Effector memory CD8-positive, alpha-beta T cell (primary cell): ENCODE results near the gene PLAU.
A peak's percentile ranks its signal among the peaks of the same experiment; 100 is the strongest.
"Not testable (repeated sequence)": the region's sequence is repeated elsewhere in the genome, so short reads cannot be mapped to it uniquely, and the experiment has no call there.

Source experiments
- ATAC-seq: fragments of 150-1000 bp; cut with Tn5 transposase; replicated peaks from 2 replicates; pipeline ENCODE4 v1.10.0; 2021; ENCODE audit warnings: mild to moderate bottlenecking, moderate library complexity
- DNase-seq, 3 experiments: peaks; one replicate each; pipeline ENCODE4 v3.0.0; 2021
- H3K27ac Mint-ChIP-seq, 2 donors: one replicate each; pipeline ENCODE4 v1.8.0; 2022; ENCODE audit warnings: mild to moderate bottlenecking in 2 of 2, mixed read lengths in 2 of 2, moderate library complexity in 2 of 2
- H3K27me3 Mint-ChIP-seq, 2 donors: one replicate each; pipeline ENCODE4 v1.8.0; 2022; ENCODE audit warnings: mixed read lengths in 2 of 2
- H3K36me3 Mint-ChIP-seq: one replicate; pipeline ENCODE4 v1.8.0; 2022; ENCODE audit warnings: mild to moderate bottlenecking, moderate library complexity, mixed read lengths; ENCODE audit not compliant: insufficient read depth
- H3K4me1 Mint-ChIP-seq, 2 donors: one replicate each; pipeline ENCODE4 v1.8.0; 2022; ENCODE audit warnings: low read depth in 2 of 2, mixed read lengths in 2 of 2
- H3K4me3 Mint-ChIP-seq, 2 donors: one replicate each; pipeline ENCODE4 v1.8.0; 2022; ENCODE audit warnings: mild to moderate bottlenecking in 2 of 2, mixed read lengths in 2 of 2, moderate library complexity in 2 of 2
- H3K9me3 Mint-ChIP-seq, 2 donors: one replicate each; pipeline ENCODE4 v1.8.0; 2022; ENCODE audit warnings: mixed read lengths in 2 of 2

PLAU gene

DNA sequence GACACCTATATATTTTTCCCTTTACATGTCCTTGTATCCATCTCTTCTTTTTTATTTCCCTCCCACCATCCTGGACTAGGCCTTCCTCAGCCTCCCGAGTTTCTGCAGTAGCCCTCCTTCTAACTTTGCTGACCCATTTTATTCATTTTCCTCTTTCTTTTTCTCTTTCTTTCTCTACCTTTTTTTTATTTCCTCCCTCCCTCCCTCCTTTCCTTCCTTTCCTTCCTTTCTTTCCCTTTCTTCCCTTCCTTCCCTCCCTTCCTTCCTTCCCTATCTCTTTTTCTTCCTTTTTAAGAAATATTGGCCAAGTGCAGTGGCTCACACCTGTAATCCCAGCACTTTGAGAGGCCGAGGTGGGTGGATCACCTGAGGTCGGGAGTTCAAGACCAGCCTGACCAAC, 26.9 kb upstream of the PLAU start:
- ATAC-seq (no peak), DNase-seq (no peak)
- H3K27me3 Mint-ChIP-seq: no peaks in the 10 kb centered on the region
- H3K4me3 Mint-ChIP-seq: no peak overlapping the region
- H3K9me3 Mint-ChIP-seq: no peaks in the 10 kb centered on the region
- H3K36me3 Mint-ChIP-seq: no peaks in the 10 kb centered on the region
- H3K4me1 Mint-ChIP-seq: peaks cover 17 to 23% of the 10 kb centered on the region in 2 donors
- no peak overlapping the region for H3K27ac Mint-ChIP-seq

DNA sequence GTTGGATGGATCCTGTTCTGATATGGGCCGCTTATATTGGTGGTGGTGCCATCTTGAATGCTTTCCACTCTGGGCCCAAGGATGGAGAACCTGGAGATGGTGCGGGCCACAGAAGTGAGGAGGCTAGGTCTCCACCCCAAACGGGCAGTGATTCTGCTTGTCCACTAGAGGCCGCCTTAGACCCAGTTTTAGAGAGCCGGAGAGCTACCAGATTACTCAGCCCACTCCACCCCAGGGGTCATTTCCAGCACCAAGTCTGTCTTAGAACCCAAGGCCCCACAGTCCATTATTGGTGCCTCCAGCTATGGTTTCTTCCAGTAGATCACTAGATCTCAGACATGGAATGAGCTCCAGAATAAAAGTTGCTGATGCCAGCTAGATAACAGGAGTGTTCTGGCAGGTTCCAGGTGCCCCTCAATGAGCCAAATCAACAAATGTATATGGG, 24.8 kb upstream of the PLAU start:
- H3K36me3 Mint-ChIP-seq: no peaks in the 10 kb centered on the region
- H3K27ac Mint-ChIP-seq: no peak overlapping the region

DNA sequence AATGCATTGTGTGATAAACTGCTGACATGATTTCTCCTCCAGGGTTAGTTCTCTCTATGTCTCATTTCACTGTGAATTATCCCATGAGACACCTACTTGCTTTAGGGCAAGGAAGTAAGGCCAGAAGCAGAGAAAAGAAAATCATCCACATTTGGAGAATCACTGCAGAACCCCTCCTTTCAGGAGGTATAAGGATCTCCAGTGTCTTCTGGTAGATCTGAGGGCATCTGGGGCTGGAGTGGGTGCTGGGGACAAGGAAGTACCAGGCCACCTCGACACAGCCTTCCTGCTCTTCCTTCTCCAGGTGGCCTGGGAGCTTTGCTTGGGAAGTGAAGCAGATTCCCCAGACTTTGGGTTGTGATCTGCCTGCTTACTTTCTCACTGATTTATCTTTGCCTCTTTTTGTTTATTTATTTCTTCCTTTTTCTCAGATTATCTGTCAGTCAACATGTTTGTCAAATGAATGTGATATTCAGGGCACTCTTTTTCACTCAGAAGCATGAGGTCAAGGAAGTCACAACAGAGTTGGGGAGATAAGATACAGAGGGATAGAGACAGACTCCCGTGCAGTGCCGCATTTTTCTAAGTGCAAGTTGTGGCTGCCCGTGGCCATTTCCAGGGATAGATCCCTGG, 24.2 kb upstream of the PLAU start:
- Mint-ChIP-seq H3K36me3 (no peaks in the 10 kb centered on the region), H3K4me3 (no peak overlapping the region), H3K27ac (no peak overlapping the region), H3K4me1 (peaks cover 7 to 9% of the 10 kb centered on the region in 2 donors), H3K9me3 (no peaks in the 10 kb centered on the region), H3K27me3 (no peaks in the 10 kb centered on the region)
- no peak for ATAC-seq
- DNase-seq: no peak

More for the DNA sequence above, 24.8 kb upstream of the PLAU start:
- Mint-ChIP-seq H3K4me1 (peaks cover 7 to 9% of the 10 kb centered on the region in 2 donors), H3K27me3 (no peaks in the 10 kb centered on the region), H3K4me3 (no peak overlapping the region), H3K9me3 (no peaks in the 10 kb centered on the region)
- DNase-seq (peak; percentile 64 to 67 (median 65)), ATAC-seq (peak; percentile 99)

DNA sequence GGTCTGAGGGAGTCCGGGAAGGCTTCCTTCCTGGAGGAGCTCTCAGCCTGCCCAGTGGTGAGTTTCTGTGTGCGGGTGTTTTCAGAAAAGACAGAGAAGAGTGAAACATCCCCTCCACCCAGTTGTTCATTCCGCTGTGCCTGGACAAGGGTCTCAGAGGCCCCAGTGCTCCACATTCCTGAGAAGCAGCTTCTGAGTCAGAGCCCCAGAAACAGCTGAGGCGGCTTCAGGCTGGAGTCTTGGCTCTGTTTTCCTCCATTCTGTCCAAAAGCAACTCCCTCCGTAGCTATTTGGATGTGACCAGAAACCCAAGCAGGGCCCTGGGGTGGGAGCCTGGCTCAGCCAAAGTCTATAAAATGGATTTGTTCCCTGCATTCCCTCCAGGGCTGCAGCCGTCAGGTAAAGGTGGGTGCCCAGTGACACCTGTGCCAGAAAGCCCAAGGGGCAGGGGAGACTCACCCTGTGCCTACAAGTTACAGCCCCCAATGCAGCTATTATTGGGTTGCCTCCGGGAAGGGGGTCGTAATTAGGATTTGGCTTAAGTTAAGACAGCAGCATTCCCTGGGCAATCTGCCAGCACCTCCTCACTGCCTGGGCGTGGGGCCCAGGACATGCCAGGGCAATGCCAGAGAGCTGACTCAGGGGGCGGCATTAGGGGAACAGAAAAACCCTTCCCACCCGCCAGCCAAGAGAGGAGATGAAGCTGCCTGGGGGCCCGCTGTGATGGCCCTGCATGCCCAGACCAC, 23.5 kb upstream of the PLAU start:
- peaks cover 7 to 9% of the 10 kb centered on the region in 2 donors for H3K4me1 Mint-ChIP-seq
- ATAC-seq (no peak), DNase-seq (no peak)
- peaks cover under 1 to 4% of the 10 kb centered on the region in 2 donors for H3K27me3 Mint-ChIP-seq
- no peaks in the 10 kb centered on the region for H3K36me3 Mint-ChIP-seq
- H3K9me3 Mint-ChIP-seq: no peaks in the 10 kb centered on the region
- no peak overlapping the region for H3K4me3 Mint-ChIP-seq
- no peak overlapping the region for H3K27ac Mint-ChIP-seq

DNA sequence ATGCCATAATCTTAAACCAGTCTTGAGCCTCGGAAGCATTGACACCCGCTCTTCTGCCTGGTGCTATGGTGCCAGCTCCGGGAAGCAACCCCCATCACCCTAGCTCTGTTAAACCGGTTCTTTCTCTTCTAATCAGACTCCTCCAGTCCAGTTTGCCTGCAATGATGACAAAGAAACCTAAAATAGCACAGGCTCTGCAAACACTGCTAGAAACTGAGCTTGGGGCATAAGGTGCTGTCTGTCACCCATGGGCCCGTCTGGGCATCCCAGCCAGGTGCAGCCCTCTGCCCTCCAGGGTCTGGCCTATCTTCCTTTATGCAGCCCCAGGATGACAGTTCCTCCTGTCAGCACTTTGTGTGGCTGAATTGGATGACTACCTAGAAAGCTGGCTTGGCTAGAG, 22.4 kb upstream of the PLAU start:
- Mint-ChIP-seq H3K27me3 (peaks cover 7 to 9% of the 10 kb centered on the region in 2 donors), H3K27ac (peak overlapping the region in 1 of 2 donors; percentile 41), H3K4me3 (no peak overlapping the region), H3K4me1 (peaks cover 7 to 9% of the 10 kb centered on the region in 2 donors), H3K9me3 (no peaks in the 10 kb centered on the region), H3K36me3 (no peaks in the 10 kb centered on the region)
- no peak for DNase-seq
- no peak for ATAC-seq

DNA sequence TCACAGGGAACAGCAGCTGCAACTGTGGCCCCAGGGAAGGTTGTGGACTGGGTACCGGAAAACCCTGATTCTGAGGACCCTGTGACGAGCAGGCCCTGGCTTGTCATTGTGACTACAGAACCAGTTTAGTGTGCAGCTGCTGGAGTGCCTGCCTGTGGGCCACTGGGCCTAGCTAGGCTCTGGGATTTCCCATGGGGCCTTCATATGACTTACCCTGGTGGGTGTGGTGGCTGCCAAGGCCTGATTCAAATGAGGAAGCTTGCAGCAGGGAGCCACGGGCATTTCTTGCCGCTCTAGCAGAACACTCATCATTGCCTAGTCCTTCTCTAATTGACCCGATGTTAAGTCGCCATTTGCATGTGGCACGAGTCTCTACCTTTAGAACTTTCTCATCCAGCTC, 21.9 kb upstream of the PLAU start:
- Mint-ChIP-seq H3K36me3 (no peaks in the 10 kb centered on the region), H3K27me3 (peaks cover 7 to 10% of the 10 kb centered on the region in 2 donors), H3K9me3 (no peaks in the 10 kb centered on the region), H3K4me1 (peaks cover 7 to 9% of the 10 kb centered on the region in 2 donors), H3K4me3 (no peak overlapping the region), H3K27ac (no peak overlapping the region)
- no peak for DNase-seq
- ATAC-seq: peak; percentile 21

DNA sequence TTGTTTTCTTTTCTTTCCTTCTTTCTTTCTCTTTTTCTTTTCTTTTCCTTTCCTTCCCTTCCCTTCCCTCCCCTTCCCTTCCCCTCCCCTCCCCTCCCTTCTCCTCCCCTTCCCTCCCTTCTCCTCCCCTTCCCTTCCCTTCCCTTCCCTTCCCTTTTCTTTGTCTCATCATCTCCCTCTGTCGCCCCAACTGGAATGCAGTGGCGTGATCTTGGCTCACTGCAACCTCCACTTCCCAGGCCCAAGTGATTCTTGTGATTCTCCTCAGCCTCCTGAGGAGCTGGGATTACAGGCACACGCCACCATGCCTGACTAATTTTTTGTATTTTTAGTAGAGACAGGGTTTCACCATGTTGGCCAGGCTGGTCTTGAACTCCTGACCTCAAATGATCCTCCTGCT, 21.5 kb upstream of the PLAU start:
- not testable (repeated sequence) for H3K36me3 Mint-ChIP-seq, H3K27me3 Mint-ChIP-seq, DNase-seq, H3K4me1 Mint-ChIP-seq, ATAC-seq, H3K4me3 Mint-ChIP-seq, H3K9me3 Mint-ChIP-seq, H3K27ac Mint-ChIP-seq

DNA sequence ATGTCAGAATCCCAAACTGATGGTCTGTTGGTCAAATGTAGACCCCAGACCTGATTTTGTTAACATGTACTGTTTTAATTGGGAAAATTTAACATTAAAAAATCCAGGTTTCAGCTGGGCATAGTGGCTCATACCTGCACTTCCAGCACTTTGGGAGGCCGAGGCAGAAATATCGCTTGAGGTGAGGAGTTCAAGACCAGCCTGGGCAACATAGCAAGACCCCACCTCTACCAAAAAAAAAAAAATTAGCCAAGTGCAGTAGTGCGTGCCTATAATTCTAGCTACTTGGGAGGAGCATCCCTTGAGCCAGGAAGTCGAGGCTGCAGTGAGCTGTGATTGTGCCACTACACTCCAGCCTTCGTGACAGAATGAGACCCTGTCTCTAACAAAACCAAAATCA, 20.7 kb upstream of the PLAU start:
- H3K27me3 Mint-ChIP-seq: peaks cover 7 to 10% of the 10 kb centered on the region in 2 donors
- peaks cover 7 to 9% of the 10 kb centered on the region in 2 donors for H3K4me1 Mint-ChIP-seq
- ATAC-seq (no peak), DNase-seq (no peak)
- H3K36me3 Mint-ChIP-seq: no peaks in the 10 kb centered on the region
- no peaks in the 10 kb centered on the region for H3K9me3 Mint-ChIP-seq
- H3K4me3 Mint-ChIP-seq: no peak overlapping the region
- H3K27ac Mint-ChIP-seq: no peak overlapping the region

DNA sequence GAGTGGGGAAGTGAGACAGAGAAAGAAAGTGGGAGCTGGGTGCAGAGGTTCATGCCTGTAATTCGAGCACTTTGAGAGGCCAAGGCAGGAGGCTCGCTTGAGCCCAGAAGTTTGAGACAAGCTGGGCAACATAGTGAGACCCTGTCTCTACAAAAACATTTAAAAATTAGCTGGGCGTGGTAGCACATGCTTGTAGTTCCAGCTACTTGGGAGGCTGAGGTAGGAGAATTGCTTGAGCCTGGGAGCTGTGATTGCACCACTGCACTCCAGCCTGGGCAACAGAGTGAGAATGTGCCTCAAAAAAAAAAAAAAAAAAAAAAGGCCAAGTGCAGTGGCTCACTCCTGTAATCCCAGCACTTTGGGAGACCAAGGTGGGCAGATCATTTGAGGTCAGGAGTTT, 20.1 kb upstream of the PLAU start:
- H3K27ac Mint-ChIP-seq, H3K4me1 Mint-ChIP-seq, H3K27me3 Mint-ChIP-seq, ATAC-seq, H3K36me3 Mint-ChIP-seq, H3K9me3 Mint-ChIP-seq, DNase-seq, H3K4me3 Mint-ChIP-seq: not testable (repeated sequence)

DNA sequence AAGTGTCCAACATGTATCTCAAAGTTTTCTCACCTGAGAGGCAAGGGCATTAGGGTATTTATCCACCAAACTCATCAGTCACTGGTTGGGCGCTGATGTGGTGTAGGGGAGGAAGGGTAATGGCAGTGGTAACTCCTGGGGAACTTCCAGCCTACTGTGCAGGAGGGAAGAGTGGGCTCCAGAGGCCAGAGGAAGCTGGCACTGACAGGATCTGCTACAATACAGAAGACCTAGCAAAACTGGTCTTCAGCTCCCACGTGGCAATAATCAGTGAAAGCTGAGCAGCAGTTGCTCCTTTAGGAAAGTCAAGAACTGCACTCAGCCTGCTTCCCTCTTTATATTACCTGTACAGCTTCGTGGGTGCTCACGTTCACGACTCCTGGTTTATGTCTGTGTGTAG, 19.4 kb upstream of the PLAU start:
- no peak overlapping the region for H3K27ac Mint-ChIP-seq

DNA sequence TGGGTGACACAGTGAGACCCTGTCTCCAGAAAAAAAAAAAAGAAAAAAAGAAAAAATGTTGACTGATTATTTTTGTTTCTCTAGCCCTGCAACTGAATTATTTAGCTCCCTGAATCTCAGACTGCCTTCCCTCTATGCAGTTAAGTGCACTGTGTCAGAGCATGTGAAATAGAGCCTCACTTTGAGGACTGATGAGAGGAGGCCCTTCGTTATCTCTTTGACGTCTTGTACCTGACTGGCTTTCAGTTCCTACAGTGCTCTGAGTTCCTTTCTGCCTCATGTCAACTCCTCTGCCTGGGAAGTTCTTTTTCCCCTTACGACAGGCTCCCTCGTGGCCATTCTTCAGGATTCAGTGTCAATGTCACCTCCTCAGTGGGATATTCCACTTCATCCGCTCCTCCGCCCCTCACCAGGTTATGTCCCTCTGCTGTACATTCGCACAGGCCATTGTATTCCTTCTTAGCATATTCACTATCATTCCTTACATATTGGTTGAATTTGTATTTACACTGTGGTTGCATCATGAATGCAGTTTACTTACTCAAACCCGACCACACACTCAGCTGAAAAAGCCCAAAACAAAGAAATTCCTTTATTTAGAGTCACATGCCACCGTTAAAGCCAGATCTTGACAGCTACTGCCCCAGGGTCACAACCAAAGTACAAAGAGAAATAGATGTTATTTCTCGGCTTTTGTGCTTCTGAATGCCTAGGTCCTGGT, 18.5 kb upstream of the PLAU start:
- H3K4me3 Mint-ChIP-seq: no peak overlapping the region
- ATAC-seq (no peak), DNase-seq (no peak)
- no peaks in the 10 kb centered on the region for H3K36me3 Mint-ChIP-seq
- peaks cover 7 to 10% of the 10 kb centered on the region in 2 donors for H3K27me3 Mint-ChIP-seq
- H3K27ac Mint-ChIP-seq: no peak overlapping the region
- no peaks in the 10 kb centered on the region for H3K4me1 Mint-ChIP-seq
- no peaks in the 10 kb centered on the region for H3K9me3 Mint-ChIP-seq

More for the DNA sequence above, 19.4 kb upstream of the PLAU start:
- Mint-ChIP-seq H3K27me3 (peaks cover 7 to 10% of the 10 kb centered on the region in 2 donors), H3K4me3 (no peak overlapping the region), H3K4me1 (peaks cover 0 to 1% of the 10 kb centered on the region in 2 donors), H3K9me3 (no peaks in the 10 kb centered on the region), H3K36me3 (no peaks in the 10 kb centered on the region)
- DNase-seq (no peak), ATAC-seq (no peak)

DNA sequence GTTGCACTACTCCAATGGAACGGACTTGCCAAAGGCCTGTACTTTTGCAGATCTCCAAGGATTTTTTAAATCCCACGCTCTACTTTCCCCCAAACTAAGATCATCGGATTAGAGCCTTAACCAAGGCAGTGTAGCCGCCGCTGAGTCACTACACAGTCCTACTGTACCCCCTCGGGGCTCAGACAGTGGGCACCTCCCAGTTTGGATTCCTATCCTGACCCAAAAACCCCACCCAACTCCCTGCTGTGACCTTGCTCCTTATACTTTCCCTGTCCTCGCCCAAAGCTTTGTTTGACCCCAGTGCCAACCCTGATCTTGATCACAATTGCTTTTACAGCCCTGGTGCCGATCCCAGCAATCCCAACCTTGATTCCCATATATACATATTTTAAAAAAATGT, 17.5 kb upstream of the PLAU start:
- Mint-ChIP-seq H3K4me3 (no peak overlapping the region), H3K36me3 (no peaks in the 10 kb centered on the region), H3K27ac (no peak overlapping the region), H3K27me3 (peaks cover 7 to 10% of the 10 kb centered on the region in 2 donors), H3K9me3 (no peaks in the 10 kb centered on the region), H3K4me1 (no peaks in the 10 kb centered on the region)
- no peak for ATAC-seq
- DNase-seq: no peak

DNA sequence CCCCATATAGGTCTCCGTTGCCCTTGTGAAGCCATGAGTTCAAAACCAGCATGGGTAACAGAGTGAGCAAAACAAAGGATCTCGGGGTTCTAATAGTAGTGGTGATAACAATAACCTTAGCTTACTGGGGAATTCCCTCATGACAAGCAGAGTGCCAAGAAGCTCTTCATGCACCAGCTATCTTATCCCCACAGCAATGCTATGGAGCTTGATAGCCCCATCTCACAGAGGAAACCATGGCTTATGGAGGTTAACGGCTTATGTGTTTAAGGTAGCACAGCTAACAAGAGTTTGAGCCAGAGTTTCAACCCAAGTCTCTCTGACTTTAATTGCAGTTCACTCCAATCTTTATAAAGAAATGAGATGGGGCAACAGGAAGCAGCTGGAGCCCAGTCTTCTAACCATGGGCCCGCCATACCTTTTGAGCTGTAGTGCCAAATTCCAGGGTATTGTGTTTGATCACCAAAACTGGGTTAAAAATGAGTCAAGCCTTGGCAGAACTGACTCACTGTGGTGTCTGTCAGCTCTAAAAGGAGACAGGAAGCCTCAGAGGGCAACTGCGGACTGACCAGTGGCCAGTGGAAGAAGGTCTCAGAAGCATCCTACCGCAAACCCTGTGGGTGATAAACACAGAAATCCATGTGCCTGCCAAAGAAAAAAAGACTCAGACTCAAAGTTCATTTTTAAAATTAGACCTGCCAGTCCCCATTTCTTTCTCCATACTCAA, 16.5 kb upstream of the PLAU start:
- Mint-ChIP-seq H3K36me3 (no peaks in the 10 kb centered on the region), H3K27ac (no peak overlapping the region), H3K9me3 (no peaks in the 10 kb centered on the region), H3K4me1 (no peaks in the 10 kb centered on the region), H3K27me3 (peaks cover 7 to 10% of the 10 kb centered on the region in 2 donors), H3K4me3 (no peak overlapping the region)
- ATAC-seq (peak; percentile 74), DNase-seq (no peak)
